ENCODE data around the gene KATNB1. TPM values are rescaled to one million over a fixed set of nuclear protein-coding genes. Genes with fewer than 3 reads are reported as not detected.

Gene KATNB1
- total and polyA plus RNA-seq, 8 donors = 7.8 to 17.0 (median 11.4) TPM

DNA sequence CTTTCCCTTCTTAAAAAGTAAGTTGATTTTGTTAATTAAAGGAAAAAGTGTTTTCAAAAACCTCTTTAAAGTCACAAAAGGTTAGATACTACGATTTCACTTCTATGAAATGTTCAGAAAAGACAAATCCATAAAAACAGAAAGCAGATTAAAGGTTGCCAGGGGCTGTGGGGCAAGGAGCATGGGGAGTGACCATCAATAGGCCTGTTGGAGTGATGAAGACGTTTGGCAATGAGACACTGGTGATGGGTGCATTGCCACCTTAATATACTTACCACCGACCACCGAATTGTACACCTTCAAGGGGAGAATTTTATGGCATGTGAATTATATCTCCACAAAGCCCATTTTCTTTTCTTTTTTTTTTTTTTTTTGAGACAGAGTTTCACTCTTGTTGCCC is 47.5 kb downstream of the KATNB1 start:
- H3K4me1 ChIP-seq = peaks cover 0 to 7% (median 0%) of the 10 kb centered on the region in 3 donors
- no peak for FAIRE-seq
- no peaks in the 10 kb centered on the region for H3K9me3 ChIP-seq
- 68 to 73% methylated on average over 4 of the region's 4 CpGs for WGBS, 2 donors
- no peak for ATAC-seq
- H3K36me3 ChIP-seq = peaks cover 0 to 13% (median 0%) of the 10 kb centered on the region in 3 donors
- intact Hi-C loops (cut with DNase I) = no loop called here
- H3K27ac ChIP-seq = peak overlapping the region; percentile 35 to 66 (median 64)
- no peak for DNase-seq
- no peak overlapping the region for H3K4me3 ChIP-seq
- TF ChIP-seq, protein P1, sequence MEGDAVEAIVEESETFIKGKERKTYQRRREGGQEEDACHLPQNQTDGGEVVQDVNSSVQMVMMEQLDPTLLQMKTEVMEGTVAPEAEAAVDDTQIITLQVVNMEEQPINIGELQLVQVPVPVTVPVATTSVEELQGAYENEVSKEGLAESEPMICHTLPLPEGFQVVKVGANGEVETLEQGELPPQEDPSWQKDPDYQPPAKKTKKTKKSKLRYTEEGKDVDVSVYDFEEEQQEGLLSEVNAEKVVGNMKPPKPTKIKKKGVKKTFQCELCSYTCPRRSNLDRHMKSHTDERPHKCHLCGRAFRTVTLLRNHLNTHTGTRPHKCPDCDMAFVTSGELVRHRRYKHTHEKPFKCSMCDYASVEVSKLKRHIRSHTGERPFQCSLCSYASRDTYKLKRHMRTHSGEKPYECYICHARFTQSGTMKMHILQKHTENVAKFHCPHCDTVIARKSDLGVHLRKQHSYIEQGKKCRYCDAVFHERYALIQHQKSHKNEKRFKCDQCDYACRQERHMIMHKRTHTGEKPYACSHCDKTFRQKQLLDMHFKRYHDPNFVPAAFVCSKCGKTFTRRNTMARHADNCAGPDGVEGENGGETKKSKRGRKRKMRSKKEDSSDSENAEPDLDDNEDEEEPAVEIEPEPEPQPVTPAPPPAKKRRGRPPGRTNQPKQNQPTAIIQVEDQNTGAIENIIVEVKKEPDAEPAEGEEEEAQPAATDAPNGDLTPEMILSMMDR (IDR thresholded peaks at IDR 0.05) = no peak
- no peaks in the 10 kb centered on the region for H3K27me3 ChIP-seq

DNA sequence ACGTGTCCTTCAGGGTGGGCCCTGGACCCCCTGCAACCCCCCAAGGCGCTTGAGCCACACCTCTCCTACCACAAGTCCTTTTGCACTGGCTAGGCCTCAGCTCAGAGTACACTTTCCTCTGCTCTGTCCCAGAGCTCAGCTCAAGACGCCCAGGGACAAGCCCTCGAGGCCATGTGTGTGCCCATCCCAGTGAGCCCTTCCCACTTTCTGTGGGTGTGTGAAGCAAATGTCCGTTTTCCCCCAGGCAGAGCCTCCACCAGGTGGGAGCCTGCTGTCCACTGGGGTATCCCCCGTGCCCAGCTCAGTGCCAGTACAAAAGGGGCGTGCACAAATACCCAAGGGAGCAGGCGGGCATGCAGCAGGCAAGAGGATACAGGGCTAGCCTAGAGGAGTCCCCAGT is 48.3 kb downstream of the KATNB1 start:
- no peak for FAIRE-seq
- Histone ChIP-seq H3K27me3 (no peaks in the 10 kb centered on the region), H3K4me3 (no peak overlapping the region), H3K36me3 (peaks cover 0 to 18% (median 0%) of the 10 kb centered on the region in 3 donors), H3K4me1 (peaks cover 0 to 7% (median 0%) of the 10 kb centered on the region in 3 donors), H3K27ac (peak overlapping the region in 3 of 4 donors; percentile 35 to 66 (median 36)), H3K9me3 (no peaks in the 10 kb centered on the region)
- WGBS, 2 donors = 93 to 94% methylated on average over 8 of the region's 8 CpGs
- intact Hi-C loops (cut with DNase I) = no loop called here
- DNase-seq = peak in 1 of 6 donors; percentile 46
- TF ChIP-seq, protein P1 (IDR thresholded peaks at IDR 0.05) = no peak
- no peak for ATAC-seq

DNA sequence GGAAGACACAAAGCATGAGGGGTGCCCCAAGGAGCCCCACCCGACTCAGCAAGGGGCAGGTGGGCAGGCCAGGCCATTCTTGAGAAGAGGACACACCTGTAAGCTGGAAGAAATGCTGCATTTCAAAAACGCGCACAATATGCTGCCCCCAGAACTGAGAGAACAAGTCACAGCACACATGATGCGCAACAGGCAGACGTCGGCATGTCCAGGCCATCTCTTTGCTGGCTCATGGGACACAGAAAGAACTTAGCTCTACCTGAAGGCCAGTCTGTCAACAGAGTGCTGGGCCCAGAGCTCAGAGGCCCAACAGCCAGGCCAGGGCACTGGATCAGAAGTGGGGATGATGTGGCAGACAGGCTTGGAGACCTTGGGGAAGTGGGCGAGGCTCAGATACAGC is 48.8 kb downstream of the KATNB1 start:
- TF ChIP-seq, protein P1 (IDR thresholded peaks at IDR 0.05) = no peak
- Histone ChIP-seq H3K9me3 (no peaks in the 10 kb centered on the region), H3K27me3 (no peaks in the 10 kb centered on the region), H3K4me1 (peaks cover 0 to 7% (median 0%) of the 10 kb centered on the region in 3 donors), H3K36me3 (peaks cover 0 to 18% (median 0%) of the 10 kb centered on the region in 3 donors), H3K4me3 (no peak overlapping the region), H3K27ac (no peak overlapping the region)
- WGBS, 2 donors = 91 to 94% methylated on average over 7 of the region's 7 CpGs
- DNase-seq (no peak), ATAC-seq (no peak), FAIRE-seq (no peak)
- intact Hi-C loops (cut with DNase I) = no loop called here

DNA sequence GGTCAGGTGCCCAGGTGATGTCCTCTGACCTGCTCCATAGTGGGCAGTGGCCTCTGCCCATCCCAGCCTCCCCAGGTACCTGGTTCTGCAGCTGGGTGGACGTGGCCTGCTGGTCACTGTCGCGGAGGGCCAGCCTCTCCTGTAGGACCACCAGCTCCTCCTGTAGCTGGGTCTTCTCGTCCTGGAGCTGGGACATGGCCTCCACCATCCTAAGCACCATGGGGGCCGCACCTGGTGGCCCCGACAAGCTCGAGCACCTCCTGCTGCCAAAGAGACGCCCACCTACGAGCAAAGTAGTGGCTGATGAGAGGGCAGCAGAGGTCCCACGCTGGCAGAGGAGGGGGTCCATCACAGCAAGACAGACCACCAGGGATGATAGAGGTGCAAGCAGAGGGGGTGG is 49.8 kb downstream of the KATNB1 start:
- Histone ChIP-seq H3K4me3 (no peak overlapping the region), H3K9me3 (no peaks in the 10 kb centered on the region), H3K4me1 (peaks cover 0 to 7% (median 0%) of the 10 kb centered on the region in 3 donors), H3K27ac (no peak overlapping the region), H3K27me3 (no peaks in the 10 kb centered on the region), H3K36me3 (peaks cover 0 to 18% (median 0%) of the 10 kb centered on the region in 3 donors)
- FAIRE-seq (no peak), DNase-seq (peak in 1 of 6 donors; percentile 55), ATAC-seq (no peak)
- TF ChIP-seq, protein P1 (IDR thresholded peaks at IDR 0.05) = no peak
- WGBS, 2 donors = 94% methylated on average over 8 to 10 of the region's 10 CpGs
- intact Hi-C loops (cut with DNase I) = no loop called here

DNA sequence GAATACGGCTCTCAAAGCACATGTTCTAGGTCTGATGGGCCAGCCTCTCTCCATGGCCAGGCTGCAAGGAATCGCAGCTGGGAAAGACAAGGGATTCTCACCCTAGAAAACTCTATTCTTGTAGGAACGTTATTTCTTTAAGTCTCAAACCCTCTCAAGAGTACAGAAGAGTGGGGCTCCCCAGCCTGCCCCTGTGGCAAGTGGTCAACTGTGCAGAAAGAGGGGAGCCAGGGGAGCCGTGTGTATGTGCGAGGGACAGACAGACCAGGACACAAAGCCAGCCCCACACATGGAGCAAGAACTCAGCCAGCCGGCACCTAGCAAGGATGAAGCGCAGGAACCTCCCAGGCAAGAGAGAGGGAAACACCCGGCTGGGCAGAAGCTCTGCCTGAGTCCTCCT is 50.4 kb downstream of the KATNB1 start:
- Histone ChIP-seq H3K4me3 (no peak overlapping the region), H3K4me1 (peaks cover 0 to 7% (median 0%) of the 10 kb centered on the region in 3 donors), H3K36me3 (peaks cover 0 to 18% (median 0%) of the 10 kb centered on the region in 3 donors), H3K27ac (no peak overlapping the region), H3K27me3 (no peaks in the 10 kb centered on the region), H3K9me3 (no peaks in the 10 kb centered on the region)
- 92 to 94% methylated on average over 8 of the region's 8 CpGs for WGBS, 2 donors
- TF ChIP-seq, protein P1 (IDR thresholded peaks at IDR 0.05) = no peak
- intact Hi-C loops (cut with DNase I) = no loop called here
- no peak for FAIRE-seq
- no peak for ATAC-seq
- DNase-seq = no peak
